HG02884 (cell line): ENCODE results near the gene TMC1.
A peak's percentile ranks its signal among the peaks of the same experiment; 100 is the strongest.

Experiments used
- ATAC-seq: cut with Tn5 transposase; IDR thresholded peaks from one replicate; pipeline ENCODE4 v1.9.1; 2021; ENCODE audit warnings: mild to moderate bottlenecking, moderate library complexity; ENCODE audit not compliant: unreplicated experiment

TMC1 gene

DNA sequence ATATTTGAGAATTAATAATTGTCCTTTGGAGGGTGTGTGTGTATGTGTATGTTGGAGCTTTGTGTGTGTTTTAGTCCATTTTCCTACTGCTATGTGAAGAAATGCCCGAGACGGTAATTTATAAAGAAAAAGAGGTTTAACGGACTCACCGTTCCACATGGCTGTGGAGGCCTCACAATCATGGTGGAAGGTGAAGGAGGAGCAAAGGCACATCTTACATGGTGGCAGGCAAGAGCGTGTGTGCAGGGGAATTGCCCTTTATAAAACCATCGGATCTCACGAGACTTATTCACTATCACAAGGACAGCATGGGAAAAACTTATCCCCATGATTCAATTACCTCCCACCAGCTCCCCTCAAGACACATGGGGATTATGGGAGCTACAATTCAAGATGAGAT is 44.1 kb downstream of the TMC1 start:
- no peak for ATAC-seq

DNA sequence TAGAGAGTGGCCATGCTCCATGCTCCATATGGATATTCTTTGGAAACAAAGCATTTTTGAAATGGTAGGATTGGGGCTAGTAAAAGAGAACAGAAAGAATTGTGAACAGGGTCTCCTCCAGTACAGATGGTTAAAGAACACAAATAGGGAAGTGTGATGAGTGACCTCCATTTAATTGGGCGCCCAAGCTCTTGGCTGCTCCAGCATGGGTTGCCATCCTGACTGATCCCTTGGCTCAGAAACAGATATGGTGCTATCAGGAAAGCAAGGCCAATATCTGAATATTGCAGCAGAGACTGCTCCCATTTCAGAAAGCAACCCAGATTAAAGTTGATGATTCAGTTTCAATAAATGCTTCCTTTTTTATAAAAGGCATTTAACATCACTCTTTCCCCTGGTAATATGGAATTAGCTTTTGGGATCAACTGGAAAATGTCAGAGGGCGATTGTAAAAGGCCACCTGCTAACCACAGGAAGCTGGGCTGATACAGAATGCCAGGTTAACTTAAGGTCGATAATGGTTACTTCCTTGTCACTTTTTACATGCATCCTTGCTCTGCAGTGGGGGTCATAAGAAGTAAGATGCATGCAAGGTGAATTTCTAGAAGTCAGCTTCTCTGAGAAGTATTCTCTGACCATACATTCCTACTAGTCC is 52.9 kb downstream of the TMC1 start:
- ATAC-seq: no peak

DNA sequence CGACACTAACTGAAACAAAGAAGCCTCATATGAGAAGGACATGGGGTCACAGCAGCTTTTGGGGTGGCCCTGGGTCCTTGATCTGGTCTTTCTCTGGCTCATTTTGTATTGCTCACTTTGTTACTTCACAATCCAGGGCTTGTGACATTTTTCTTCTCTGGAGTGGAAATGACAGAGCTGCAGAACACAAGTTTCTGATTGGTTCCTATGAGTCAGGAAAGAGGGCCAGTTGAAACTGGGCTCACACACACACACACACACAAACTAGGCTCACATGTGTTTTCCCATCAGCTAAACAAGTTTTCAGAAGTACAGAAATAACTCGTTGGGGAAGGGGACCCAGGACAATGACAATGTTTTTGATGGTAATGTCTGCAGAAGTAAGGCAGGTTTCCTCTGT is 54.3 kb downstream of the TMC1 start:
- no peak for ATAC-seq

DNA sequence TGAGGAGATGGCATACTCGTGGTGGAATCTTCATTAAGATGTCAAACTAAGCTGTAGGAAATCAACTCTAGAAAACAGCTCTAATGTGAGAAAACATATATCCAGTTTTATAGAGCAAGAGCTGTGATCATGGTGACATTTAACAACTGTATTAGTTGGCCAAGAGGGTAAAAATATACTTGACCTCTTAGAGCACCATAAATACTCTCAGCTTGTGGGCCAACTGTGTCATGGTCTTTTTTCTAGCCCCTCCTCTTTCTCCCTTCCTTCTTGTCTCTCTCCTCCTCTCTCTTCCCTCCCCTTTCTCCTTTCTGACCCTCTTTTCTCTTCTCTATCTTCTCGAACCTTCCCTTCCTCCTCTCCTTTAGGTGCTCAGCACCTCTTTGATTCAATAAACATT is 54.7 kb downstream of the TMC1 start:
- ATAC-seq: no peak

DNA sequence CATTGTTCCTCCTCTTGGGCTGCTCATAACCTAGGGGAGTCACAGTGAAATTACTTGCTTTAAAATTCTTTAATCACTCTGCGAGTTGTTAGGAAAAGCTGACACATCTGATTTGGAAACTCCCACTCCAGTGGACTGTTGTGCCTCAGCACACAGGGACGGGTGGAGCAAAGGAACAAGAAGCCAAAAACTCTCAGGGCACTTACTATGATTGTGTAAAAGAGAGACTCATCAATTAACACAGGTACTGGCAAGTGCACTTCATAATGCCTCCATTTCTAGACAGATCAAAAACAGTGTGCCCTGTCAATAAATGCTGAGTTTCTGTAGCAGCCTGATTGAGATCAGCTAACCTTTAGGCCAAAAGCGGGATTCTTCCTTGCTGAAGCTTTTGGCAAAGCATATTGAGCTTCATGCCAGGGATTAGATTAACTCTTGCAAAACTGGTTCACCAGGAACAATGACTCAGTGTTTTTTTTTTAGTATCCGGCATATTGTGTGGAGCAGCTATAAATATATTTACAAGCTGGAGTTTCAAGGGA is 55.9 kb downstream of the TMC1 start:
- ATAC-seq: no peak

DNA sequence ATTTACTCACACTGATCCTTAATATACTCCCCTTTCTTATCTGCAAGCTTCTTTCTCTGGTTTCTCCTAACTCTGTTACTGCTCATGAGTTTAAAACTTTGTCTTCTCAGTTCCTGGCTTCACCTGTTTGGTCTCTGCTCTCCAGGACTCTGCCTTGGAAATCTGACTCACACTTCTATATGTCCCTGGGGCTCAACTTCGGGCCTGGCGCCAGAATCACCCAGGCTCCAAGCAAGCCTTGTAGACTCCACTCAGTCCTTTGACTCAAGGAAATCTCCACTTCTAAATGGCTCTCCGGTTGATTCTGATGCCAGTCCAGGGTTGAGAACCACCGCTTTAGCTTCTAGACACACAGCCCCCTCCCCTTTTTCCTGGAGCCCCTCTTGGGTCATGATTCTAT is 57.8 kb downstream of the TMC1 start:
- ATAC-seq: no peak

DNA sequence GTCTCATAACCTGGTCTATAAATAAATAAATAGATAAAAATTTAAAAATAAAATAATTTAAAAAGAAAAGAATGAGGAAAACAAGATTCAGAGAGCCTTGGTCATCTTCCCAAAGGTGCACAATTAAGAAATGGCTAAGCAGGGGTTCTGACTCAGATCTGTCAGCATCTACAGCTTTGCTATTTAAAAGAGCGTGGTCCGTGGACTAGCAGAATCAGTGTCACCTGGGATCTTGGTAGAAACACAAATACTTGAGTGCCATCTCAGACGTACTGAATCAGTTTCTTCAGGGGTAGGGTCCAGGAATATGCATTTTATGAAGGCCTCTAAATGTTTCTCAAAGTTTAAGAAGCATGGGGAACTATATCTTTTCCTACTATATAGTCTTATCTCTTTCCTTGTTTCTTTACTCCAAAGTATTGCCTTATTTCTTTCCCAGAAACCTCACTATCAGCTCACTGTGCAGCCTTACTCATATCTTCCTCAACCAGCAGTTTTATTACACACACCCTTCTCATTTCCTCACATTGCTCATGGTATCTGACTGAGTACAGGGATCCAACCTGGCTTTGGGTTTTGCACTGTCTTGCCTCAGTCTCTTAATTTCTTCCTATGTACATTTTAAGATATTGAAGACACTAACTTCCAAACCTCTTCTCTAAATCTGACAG is 58.6 kb downstream of the TMC1 start:
- no peak for ATAC-seq

DNA sequence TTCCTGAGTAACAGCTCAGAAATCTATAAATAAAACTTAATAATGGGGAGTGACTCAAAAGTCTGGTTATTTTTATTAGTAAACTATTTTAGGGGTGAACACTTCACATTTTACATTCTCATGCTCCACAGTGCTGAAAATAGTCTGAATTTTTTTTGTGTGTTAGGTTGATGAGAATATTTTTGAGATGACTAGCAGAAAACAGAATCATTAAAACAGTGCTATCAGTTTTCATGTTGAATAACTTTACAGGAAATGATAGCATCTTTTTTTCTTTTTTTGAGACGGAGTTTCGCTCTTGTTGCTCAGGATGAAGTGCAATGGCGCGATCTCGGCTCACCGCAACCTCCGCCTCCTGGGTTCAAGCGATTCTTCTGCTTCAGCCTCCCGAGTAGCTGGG is 60.3 kb downstream of the TMC1 start:
- no peak for ATAC-seq

DNA sequence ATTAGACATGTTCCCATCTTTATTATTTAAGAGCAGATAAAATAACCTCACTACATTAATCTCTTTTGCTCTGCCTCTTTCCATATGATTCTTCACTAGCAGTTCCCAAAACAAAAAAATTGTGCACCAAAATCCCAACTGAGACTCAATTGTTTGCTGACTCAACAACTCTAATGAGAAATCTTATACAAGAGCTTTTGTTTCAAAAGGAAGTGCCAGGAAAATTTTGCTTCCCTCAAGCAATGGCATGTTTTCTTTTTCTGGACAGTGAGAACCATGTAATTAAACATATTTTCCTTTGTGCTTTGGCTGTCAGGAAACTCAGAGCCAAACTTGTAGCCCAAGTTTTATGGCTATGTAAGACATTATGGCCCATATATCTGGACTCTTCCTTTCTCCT is 62.0 kb downstream of the TMC1 start:
- ATAC-seq: no peak

DNA sequence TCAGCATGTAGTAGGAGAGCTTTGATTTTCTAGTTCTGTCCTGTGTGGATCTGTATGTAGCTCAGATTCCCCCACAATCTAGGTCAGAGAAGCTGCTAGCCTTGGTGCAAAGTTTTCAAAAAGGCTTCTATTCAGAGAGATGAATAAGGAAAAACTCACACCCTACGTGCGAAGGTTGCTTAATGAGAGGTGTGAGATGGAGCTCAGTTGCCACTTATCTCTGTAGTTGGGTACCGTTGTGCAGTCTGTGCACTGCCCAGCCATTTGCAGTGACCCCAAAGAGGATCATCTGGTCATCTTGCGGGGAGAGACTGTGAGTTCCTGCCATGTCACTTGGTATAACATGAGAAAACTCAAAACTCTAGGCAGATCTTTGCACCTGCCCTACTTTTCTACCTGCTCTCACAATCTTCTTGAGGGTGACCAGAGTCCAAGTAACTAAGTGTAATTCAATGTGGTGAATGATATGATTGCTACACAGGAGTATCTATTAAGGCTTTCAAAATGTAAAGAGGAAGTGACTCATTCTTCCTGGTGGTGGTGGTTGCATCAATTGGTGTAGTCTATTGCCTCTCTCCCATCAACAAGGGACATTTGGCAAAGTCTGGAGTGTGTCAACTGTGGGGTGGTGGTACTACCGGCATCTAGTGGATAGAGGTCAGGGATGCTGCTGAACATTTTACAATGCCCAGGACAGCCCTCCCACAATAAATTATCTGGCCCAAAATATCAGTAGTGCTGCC is 65.2 kb downstream of the TMC1 start:
- no peak for ATAC-seq

DNA sequence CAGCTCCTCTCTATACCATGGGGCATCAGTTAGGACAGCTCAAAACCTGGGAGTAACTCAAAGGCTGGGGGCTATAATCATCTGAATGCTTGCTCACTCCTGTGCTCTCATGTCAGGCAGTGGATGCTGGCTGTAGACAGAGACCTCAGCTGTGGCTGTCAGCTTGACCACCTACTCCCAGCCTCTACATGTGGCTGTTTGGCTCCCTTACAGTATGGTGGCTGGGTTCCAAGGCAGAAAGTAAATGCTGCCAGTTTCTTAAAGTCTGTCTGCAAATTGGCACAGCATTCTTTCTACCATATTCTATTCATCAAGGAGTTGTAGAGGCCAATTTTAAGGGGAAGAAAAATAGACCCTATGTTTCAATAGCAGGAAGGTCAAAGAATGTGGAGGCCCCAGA is 66.9 kb downstream of the TMC1 start:
- ATAC-seq: no peak

DNA sequence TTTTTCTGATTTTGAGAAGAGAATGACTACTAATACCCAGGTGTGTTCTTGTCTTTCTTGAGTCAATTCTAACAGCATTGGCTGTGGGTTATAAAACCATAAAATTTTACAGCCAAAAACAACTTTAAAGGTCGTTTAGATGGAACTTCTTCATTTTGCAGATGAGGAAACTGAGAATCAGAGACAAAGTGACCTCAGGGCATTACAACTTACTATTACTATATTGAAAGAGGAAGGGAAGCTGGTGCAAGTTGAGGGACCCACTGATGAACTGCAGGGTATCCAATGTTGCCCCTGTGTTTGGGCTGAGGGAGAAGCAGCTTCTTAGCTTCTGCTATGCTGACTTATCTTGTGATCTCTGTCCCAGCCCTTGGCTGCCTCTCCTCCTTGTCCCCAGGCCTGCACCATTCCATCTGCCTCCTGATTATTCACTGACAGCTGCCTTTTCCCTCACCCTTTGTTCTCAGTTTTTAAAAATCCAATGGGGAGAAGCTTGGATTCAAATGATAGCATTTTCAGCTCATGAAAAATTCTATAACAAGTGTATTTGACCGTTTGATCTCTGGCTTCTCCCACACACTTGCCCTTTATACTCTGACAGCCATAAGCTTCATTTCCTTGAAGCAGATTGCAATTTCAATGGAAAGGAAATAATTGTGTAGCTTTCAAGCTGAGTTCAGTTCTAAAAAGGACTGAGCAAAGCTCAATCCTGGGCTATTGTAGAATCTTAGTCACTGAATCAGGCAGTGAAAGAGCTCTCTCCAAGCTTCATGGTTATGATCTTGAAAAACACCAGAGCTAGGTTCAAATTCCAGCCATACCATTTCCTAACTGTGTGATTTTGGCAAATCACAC is 68.5 kb downstream of the TMC1 start:
- ATAC-seq: no peak

DNA sequence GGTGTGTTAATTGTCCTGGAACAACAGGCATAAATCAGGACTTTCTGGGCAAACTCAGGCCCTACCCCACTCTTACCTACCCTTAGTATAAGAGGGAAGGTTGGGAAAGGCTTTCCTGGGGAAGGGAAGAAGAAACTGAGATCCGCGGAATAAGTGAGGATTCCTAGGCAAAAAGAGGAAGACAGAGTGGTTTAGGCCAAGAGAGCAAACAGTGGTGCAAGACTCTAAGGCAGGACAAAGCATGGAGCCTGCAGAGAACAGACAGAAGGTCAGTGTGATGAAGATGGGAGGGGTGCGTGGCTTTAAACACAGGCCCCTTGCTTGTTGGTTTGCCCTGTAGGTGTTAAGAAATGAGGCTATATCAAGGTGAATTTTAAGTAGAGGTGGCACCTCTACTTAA is 69.4 kb downstream of the TMC1 start:
- no peak for ATAC-seq

DNA sequence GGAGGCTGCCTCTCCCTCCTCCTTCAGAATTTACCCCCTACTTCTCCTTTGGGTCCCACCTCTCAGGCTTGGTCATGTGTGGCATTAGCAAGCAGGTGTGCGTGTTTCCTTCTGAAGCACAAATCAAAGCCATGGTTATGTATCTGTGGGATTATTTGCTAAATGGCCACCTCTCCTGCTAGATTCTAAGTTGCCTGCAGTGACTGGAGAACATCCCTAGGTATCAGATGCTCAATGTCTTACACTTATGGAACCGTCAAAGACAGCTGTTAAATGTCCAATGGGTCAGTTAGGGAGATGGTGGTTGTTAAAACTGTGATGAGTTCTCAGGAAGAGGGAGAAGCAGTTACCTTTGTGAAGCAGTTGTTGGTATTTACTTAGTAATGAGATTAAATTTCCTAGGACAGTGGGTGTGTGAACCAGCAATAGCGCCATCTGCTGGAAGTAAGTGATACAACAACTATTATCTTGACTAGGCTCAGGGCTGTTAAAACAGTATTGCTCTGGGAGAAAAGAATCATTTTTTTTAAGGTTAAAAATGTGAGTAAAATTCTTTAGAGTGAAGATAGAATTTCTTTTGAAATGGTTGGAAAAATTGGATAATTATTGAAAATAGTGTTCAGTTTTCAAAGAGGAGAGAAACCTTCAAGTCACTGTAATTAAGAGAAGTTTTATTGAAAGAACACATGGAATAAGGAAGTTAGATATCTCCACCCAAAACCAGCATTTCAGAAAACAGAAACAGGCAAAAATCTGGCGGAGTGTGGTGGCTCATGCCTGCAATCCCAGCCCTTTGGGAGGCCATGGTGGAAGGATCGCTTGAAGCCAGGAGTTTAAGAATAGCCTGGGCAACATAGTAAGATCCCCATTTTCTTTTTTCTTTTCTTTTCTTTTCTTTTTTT is 71.3 kb downstream of the TMC1 start:
- peak; percentile 71 for ATAC-seq

DNA sequence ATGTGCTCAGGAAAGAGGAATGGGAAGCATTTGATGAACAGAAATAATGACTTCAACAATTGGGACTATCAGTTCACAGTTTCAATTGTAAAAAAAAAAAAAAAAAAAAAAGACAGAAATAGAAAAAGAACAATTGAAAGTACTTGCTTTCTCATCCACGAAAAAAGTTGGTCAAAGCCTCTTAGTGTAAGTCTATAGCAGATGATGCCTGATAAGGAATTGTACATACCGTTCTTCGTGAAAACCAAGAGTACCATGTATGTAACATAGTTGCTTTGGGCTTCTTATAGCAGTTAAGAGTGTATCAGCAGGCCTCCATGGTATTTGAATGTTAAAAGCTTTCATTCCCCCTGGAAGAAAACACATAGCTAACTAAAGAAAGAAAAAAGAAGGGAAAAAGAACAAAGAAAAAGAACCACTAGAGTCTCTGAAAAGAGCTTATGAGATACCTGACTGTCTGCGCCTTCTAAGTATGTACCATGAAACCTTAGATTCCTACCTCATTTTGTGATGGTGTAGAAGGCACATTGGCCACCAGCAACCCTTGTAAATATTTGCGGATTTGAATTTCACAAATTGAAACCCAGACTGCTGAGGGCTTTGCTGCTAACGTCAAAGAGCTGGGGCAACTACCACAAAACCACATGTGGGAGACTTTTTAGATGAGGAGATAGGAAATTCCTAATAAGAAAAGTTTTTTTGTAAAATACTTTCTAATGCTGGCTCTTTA is 75.2 kb downstream of the TMC1 start:
- no peak for ATAC-seq

DNA sequence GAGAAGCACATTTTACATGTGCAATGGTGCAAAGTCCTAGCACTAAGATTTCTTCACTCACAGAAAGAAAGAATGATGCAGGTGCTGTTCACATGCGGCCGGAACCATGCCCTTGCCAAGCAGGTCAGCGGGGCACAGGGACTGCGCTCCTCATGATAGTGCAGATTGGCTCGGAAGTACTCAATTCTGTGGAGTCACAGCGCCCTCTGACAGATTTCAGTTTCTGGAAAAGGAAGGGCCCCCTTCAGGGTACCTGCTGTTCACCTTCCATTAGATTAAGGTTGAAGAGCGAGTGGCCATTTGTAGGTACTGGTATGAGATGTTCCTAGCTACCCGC is 75.7 kb downstream of the TMC1 start:
- no peak for ATAC-seq

DNA sequence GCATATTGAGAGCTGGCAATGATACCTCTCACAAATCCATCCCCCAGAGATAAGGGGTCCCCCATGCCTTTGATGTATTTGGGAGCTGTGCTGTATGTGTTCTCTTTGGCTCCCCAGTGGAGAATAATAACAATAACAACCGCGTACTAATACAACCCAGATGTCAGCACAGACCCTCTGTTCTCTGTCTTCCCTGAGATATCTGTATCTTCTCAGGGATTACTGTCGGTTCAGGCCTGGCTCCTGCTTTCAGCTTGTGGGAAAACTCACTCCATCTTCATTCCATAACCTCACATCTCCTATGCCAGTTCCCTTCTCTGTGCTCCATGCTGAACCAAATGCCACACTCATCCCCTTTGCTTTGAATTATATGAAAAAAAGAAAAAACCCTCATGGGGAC is 76.2 kb downstream of the TMC1 start:
- no peak for ATAC-seq

DNA sequence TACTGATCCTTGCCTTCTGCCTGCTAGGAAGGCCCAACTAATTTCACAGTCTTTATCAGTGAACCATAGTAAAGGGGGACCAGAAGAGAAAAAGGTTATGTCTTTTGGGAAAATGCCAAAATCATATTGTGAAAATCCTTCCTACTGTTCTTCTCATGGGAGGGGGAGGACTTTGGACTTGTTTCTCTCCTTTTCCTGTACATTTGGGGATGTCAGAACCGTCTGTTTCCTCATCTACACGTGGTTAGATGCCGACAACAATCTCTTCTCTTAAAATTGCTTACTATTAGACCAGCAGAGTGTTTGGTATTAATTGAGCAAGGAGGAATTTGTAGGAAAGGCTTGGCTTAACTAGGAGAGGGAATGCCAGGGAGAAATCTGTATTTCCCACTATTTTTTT is 77.2 kb downstream of the TMC1 start:
- ATAC-seq: no peak

DNA sequence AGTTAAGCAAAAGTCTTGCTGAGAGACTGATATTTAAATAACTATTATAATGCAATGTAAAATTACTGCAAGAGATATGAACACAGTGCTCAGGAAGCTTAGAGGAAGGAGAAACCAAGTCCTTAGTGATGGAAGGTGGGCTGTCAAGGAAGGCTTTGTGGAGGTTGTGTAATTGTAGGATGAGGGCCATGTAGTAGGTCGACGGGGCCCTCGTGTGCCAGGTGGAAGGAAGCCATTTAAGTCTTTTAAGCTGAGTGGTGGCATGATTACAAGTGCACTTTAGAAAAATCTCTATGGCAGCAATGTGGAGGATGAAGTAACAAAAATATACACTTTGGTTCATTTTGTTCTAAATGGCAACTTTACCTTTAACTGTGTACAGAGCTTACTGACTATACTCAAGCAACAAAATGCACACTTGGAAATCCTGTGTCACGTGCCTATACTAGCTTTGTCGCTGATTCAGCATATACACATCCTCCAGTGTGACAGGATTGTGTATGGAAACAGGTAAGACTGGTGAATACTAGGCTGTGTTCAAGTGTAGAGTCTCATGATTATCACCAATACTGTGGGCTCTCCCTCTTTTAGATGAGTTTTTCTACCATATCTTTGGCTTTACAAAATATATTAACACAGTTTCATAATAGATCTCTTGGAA is 78.6 kb downstream of the TMC1 start:
- ATAC-seq: no peak
